K562 (cell line): ENCODE data around the gene RNF217. TPM values are rescaled to one million over a fixed set of nuclear protein-coding genes. Genes with fewer than 3 reads are reported as not detected.

Source experiments
- ATAC-seq: fragments of 200-7000 bp; cut with Tn5 transposase; 3 replicates; pipeline ENCODE4 v1.9.1; 2020; ENCODE audit warnings: moderate library complexity
- BruUV-seq: library from RNA; stranded (reverse); fragments of 400-500 nt; replicated peaks from 2 replicates; lab custom pipeline; 2021; lab: Mats Ljungman, UMichigan
- CTCF ChIA-PET: fragments of 300-600 bp; formaldehyde crosslinking; extraction: SDS; loops from one replicate; lab custom pipeline; 2021; ENCODE audit warnings: low intra/inter-chr PET ratio; lab: Yijun Ruan, JAX
- POLR2A ChIA-PET: fragments of 300-600, 350-650 bp; sonication (Branson Sonifier 250); formaldehyde crosslinking; extraction: SDS; loops from one replicate; lab custom pipeline; 2021; ENCODE audit warnings: antibody characterized with exemption, inconsistent platforms; lab: Yijun Ruan, JAX
- DNase-seq, 4 experiments: peaks; one replicate each; pipeline versions ENCODE4 v3.0.0 to v3.0.0-alpha.2; 2011 to 2018; ENCODE audit warnings: low spot score in 3 of 4, mixed read lengths in 3 of 4; ENCODE audit errors: extremely low read depth in 1 of 4
- FAIRE-seq: peaks from 2 replicates; lab custom pipeline; 2011; peaks lifted over from hg19 to GRCh38; lab: Jason Lieb, UNC
- H2AFZ ChIP-seq: 2 replicates; pipeline ENCODE4 v1.6.0; 2011; ENCODE audit warnings: low read depth, low read length, control low read depth, inconsistent platforms
- H3K27ac ChIP-seq: fragments of 200-600 bp; 3 replicates; pipeline ENCODE4 v1.8.0; 2011; ENCODE audit warnings: low read depth, mild to moderate bottlenecking, control low read depth, inconsistent platforms, low read length, moderate library complexity, mixed read lengths; ENCODE audit errors: extremely low read depth
- H3K27me3 ChIP-seq, 2 experiments: fragments of 300-600 bp in 1 of 2; 2 replicates in 1 of 2; 3 replicates in 1 of 2; pipeline versions ENCODE4 v1.6.0 to v1.8.0; 2011; ENCODE audit warnings: inconsistent platforms in 2 of 2, low read length in 2 of 2, mild to moderate bottlenecking in 1 of 2, mixed read lengths in 1 of 2, moderate library complexity in 1 of 2; ENCODE audit not compliant: control insufficient read depth in 2 of 2, insufficient read depth in 2 of 2
- H3K36me3 ChIP-seq: fragments of 300-600 bp; 3 replicates; pipeline ENCODE4 v1.8.0; 2011; ENCODE audit warnings: mild to moderate bottlenecking, low read length, inconsistent platforms; ENCODE audit not compliant: control insufficient read depth, insufficient read depth
- H3K4me1 ChIP-seq, 2 experiments: fragments of 200-600 bp in 1 of 2; replicated peaks in 1 of 2; 2 replicates in 1 of 2; 3 replicates in 1 of 2; pipeline versions ENCODE4 v1.5.1 to v1.8.0; 2011; ENCODE audit warnings: inconsistent platforms in 2 of 2, low read length in 2 of 2, mild to moderate bottlenecking in 1 of 2, mixed read lengths in 1 of 2, moderate library complexity in 1 of 2; ENCODE audit not compliant: control insufficient read depth in 2 of 2, insufficient read depth in 2 of 2
- H3K4me2 ChIP-seq: 2 replicates; pipeline ENCODE4 v1.6.1; 2011; ENCODE audit warnings: low read length, control low read depth, inconsistent platforms, mixed read lengths; ENCODE audit not compliant: insufficient read depth
- H3K4me3 ChIP-seq: fragments of 200-600 bp; sonication (generic), shearing (Covaris generic); 2 replicates; pipeline ENCODE4 v1.5.1; 2016; ENCODE audit warnings: control low read depth, inconsistent platforms
- H3K79me2 ChIP-seq: fragments of 200-600 bp; 3 replicates; pipeline ENCODE4 v1.8.0; 2011; ENCODE audit warnings: low read length, inconsistent platforms; ENCODE audit not compliant: control insufficient read depth, insufficient read depth
- H3K9ac ChIP-seq, 2 experiments: 2 replicates each; pipeline versions ENCODE4 v1.6.0 to v1.6.1; 2011; ENCODE audit warnings: low read depth in 2 of 2, low read length in 2 of 2, control low read depth in 1 of 2, inconsistent platforms in 1 of 2, mild to moderate bottlenecking in 1 of 2, mixed read lengths in 1 of 2; ENCODE audit not compliant: insufficient read depth in 1 of 2
- H3K9me1 ChIP-seq: one replicate; pipeline ENCODE4 v1.6.0; 2011; ENCODE audit warnings: inconsistent platforms, mild to moderate bottlenecking, low read length, moderate library complexity; ENCODE audit not compliant: control insufficient read depth, insufficient read depth
- H3K9me3 ChIP-seq: replicated peaks from 2 replicates; pipeline ENCODE4 v1.5.1; 2011; ENCODE audit warnings: low read depth, low read length, inconsistent platforms; ENCODE audit not compliant: control insufficient read depth, insufficient read depth
- H4K20me1 ChIP-seq: replicated peaks from 2 replicates; pipeline ENCODE4 v1.6.1; 2011; ENCODE audit warnings: low read length, inconsistent platforms, mixed read lengths; ENCODE audit not compliant: control insufficient read depth, insufficient read depth
- CBX8 ChIP-seq: fragments of 200-600 bp; sonication (generic); IDR thresholded peaks from 2 replicates; pipeline ENCODE4 v1.6.1; 2012; ENCODE audit warnings: borderline replicate concordance, mixed run types, low read depth, mild to moderate bottlenecking, moderate library complexity, mixed read lengths, low read length, control low read depth, inconsistent platforms; ENCODE audit not compliant: poor library complexity, severe bottlenecking; ENCODE audit errors: extremely low read depth
- CC2D1A ChIP-seq: fragments of 450-650 bp; IDR thresholded peaks from 2 replicates; pipeline ENCODE4 v1.6.1; 2017; ENCODE audit warnings: mild to moderate bottlenecking
- E2F3 ChIP-seq: fragments of 250-450 bp; sonication (Bioruptor Pico); IDR thresholded peaks from 2 replicates; pipeline ENCODE4 v1.4.0; 2020; ENCODE audit warnings: mild to moderate bottlenecking
- HDAC3 ChIP-seq: fragments of 450-650 bp; IDR thresholded peaks from 2 replicates; pipeline ENCODE4 v1.6.1; 2018; ENCODE audit warnings: borderline replicate concordance, mild to moderate bottlenecking, moderate library complexity; ENCODE audit not compliant: partially characterized antibody
- PCBP2 ChIP-seq: fragments of 200-400 bp; formaldehyde crosslinking; IDR thresholded peaks from 2 replicates; pipeline ENCODE4 v1.6.1; 2018; ENCODE audit warnings: low read length, low read depth, mild to moderate bottlenecking, moderate library complexity; ENCODE audit not compliant: poor library complexity, severe bottlenecking
- SMARCB1 ChIP-seq: IDR thresholded peaks from 2 replicates; pipeline ENCODE4 v1.6.1; 2011; ENCODE audit warnings: improper control_type of control experiment, low read depth; ENCODE audit not compliant: insufficient read length
- TRIM28 ChIP-seq: fragments of 450-650 bp; IDR thresholded peaks from 2 replicates; pipeline ENCODE4 v1.6.1; 2017
- WGBS: fragments of 100-300 bp; shearing (Covaris generic); methylation state at CpG from one replicate; pipeline ENCODE4 v1.1.6; 2016; ENCODE audit warnings: low coverage, mixed read lengths; ENCODE audit not compliant: insufficient coverage; ENCODE audit errors: missing lambda C conversion rate; 5-methylcytosine and 5-hydroxymethylcytosine counted together
- in situ Hi-C: fragments of 300-500 bp; cut with MboI; formaldehyde crosslinking; loops from 4 replicates; pipeline ENCODE4 v1.15.0; 2018; ENCODE audit warnings: inconsistent platforms, mixed read lengths
- intact Hi-C: fragments of 100-400 bp; cut with micrococcal nuclease; formaldehyde crosslinking; loops from 2 replicates; pipeline ENCODE4 v1.14.2; 2022
- polyA plus RNA-seq, 8 experiments: library from polyadenylated mRNA; depleted of rRNA in 4 of 8; stranded (reverse) in 5 of 8; unstranded in 3 of 8; fragments of >200 nt; fragmentation: Nextera tagmentation in 2 of 8; fragmentation: Illumina TruSeq in 1 of 8; extraction: Ambion mirVana in 2 of 8; extraction: Trizol in 1 of 8; gene quantifications; 2 replicates each; pipeline versions ENCODE4 v1.2.1 to v1.2.3, GENCODE V29; 2011 to 2014; ENCODE audit warnings: inconsistent platforms in 1 of 8, missing spikeins in 1 of 8
- total RNA-seq, 7 experiments: library from RNA; depleted of rRNA in 6 of 7; stranded (reverse); fragments of >200 nt in 6 of 7; fragmentation: Illumina TruSeq in 2 of 7; extraction: Trizol in 2 of 7; gene quantifications; 2 replicates each; pipeline versions ENCODE4 v1.2.1 to v1.2.3, GENCODE V29; 2011 to 2021; ENCODE audit warnings: low replicate concordance in 1 of 7
- TF ChIP-seq, protein P1 (sequence below): fragments of 250-450 bp; sonication (Bioruptor Pico); IDR thresholded peaks from 2 replicates; pipeline ENCODE4 v1.5.0; 2021
- TF ChIP-seq, protein P2 (sequence below): fragments of 450-650 bp; IDR thresholded peaks from 2 replicates; pipeline ENCODE4 v1.6.1; 2016; ENCODE audit warnings: mild to moderate bottlenecking
- TF ChIP-seq, protein P3 (sequence below), 3 experiments: fragments of 200-800 bp in 1 of 3; fragments of 250-450 bp in 1 of 3; fragments of 450-650 bp in 1 of 3; sonication (Bioruptor Pico) in 1 of 3; sonication (Bioruptor generic) in 1 of 3; formaldehyde crosslinking in 1 of 3; IDR thresholded peaks; 2 replicates each; pipeline versions ENCODE4 v1.6.1 to v1.8.0; 2016 to 2022; ENCODE audit warnings: mild to moderate bottlenecking in 2 of 3, missing genetic modification characterization in 2 of 3, missing compliant biosample characterization in 1 of 3, moderate library complexity in 1 of 3

Gene RNF217
- total and polyA plus RNA-seq, 9 of the 15 experiments (the other 6 are each of a cell fraction or from before 2014, with no cell fraction given): 2.9 to 25.6 (median 12.0) TPM

- TF ChIP-seq, protein P1, sequence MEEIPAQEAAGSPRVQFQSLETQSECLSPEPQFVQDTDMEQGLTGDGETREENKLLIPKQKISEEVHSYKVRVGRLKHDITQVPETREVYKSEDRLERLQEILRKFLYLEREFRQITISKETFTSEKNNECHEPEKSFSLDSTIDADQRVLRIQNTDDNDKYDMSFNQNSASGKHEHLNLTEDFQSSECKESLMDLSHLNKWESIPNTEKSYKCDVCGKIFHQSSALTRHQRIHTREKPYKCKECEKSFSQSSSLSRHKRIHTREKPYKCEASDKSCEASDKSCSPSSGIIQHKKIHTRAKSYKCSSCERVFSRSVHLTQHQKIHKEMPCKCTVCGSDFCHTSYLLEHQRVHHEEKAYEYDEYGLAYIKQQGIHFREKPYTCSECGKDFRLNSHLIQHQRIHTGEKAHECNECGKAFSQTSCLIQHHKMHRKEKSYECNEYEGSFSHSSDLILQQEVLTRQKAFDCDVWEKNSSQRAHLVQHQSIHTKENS (CRISPR knock-in tag): no peak
- TF ChIP-seq SMARCB1 (no peak), PCBP2 (no peak)
These were observed 18.6 kb upstream of the RNF217 start (continued) for GRCh38 chr6:124943658-124944057.

- Histone ChIP-seq H3K4me2 (no peak overlapping the region), H3K9me1 (no peaks in the 10 kb centered on the region), H3K4me1 (peaks cover 4 to 9% of the 10 kb centered on the region in 2 experiments; a peak in 3 of 5 replicates), H3K79me2 (no peaks in the 10 kb centered on the region), H3K4me3 (no peak overlapping the region), H4K20me1 (no peaks in the 10 kb centered on the region), H3K9me3 (no peaks in the 10 kb centered on the region), H3K9ac (no peak overlapping the region), H2AFZ (no peak overlapping the region), H3K27ac (no peak overlapping the region), H3K36me3 (no peaks in the 10 kb centered on the region), H3K27me3 (no peaks in the 10 kb centered on the region)
- ATAC-seq (no peak), FAIRE-seq (no peak), DNase-seq (no peak)
- POLR2A ChIA-PET: no interaction called here
- no TSS peak for BruUV-seq
- CTCF ChIA-PET: no interaction called here
- WGBS: 49% methylated on average over 2 of the region's 2 CpGs
- in situ Hi-C loops: no loop called here
- no peak for TF ChIP-seq CBX8
- TF ChIP-seq E2F3 (CRISPR knock-in tag): no peak
- no peak for TF ChIP-seq HDAC3
- TF ChIP-seq, protein P2, sequence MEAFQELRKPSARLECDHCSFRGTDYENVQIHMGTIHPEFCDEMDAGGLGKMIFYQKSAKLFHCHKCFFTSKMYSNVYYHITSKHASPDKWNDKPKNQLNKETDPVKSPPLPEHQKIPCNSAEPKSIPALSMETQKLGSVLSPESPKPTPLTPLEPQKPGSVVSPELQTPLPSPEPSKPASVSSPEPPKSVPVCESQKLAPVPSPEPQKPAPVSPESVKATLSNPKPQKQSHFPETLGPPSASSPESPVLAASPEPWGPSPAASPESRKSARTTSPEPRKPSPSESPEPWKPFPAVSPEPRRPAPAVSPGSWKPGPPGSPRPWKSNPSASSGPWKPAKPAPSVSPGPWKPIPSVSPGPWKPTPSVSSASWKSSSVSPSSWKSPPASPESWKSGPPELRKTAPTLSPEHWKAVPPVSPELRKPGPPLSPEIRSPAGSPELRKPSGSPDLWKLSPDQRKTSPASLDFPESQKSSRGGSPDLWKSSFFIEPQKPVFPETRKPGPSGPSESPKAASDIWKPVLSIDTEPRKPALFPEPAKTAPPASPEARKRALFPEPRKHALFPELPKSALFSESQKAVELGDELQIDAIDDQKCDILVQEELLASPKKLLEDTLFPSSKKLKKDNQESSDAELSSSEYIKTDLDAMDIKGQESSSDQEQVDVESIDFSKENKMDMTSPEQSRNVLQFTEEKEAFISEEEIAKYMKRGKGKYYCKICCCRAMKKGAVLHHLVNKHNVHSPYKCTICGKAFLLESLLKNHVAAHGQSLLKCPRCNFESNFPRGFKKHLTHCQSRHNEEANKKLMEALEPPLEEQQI: no peak
- TF ChIP-seq, protein P3, sequence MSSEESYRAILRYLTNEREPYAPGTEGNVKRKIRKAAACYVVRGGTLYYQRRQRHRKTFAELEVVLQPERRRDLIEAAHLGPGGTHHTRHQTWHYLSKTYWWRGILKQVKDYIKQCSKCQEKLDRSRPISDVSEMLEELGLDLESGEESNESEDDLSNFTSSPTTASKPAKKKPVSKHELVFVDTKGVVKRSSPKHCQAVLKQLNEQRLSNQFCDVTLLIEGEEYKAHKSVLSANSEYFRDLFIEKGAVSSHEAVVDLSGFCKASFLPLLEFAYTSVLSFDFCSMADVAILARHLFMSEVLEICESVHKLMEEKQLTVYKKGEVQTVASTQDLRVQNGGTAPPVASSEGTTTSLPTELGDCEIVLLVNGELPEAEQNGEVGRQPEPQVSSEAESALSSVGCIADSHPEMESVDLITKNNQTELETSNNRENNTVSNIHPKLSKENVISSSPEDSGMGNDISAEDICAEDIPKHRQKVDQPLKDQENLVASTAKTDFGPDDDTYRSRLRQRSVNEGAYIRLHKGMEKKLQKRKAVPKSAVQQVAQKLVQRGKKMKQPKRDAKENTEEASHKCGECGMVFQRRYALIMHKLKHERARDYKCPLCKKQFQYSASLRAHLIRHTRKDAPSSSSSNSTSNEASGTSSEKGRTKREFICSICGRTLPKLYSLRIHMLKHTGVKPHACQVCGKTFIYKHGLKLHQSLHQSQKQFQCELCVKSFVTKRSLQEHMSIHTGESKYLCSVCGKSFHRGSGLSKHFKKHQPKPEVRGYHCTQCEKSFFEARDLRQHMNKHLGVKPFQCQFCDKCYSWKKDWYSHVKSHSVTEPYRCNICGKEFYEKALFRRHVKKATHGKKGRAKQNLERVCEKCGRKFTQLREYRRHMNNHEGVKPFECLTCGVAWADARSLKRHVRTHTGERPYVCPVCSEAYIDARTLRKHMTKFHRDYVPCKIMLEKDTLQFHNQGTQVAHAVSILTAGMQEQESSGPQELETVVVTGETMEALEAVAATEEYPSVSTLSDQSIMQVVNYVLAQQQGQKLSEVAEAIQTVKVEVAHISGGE (CRISPR knock-in tag; IDR thresholded peaks at IDR 0.05): no peak
- no peak for TF ChIP-seq CC2D1A
- no peak for TF ChIP-seq TRIM28
- intact Hi-C loops: no loop called here
These were observed 14.2 kb upstream of the RNF217 start for GRCh38 chr6:124947971-124948451.
